ENCODE results near the gene NEUROD2.

Gene NEUROD2

DNA sequence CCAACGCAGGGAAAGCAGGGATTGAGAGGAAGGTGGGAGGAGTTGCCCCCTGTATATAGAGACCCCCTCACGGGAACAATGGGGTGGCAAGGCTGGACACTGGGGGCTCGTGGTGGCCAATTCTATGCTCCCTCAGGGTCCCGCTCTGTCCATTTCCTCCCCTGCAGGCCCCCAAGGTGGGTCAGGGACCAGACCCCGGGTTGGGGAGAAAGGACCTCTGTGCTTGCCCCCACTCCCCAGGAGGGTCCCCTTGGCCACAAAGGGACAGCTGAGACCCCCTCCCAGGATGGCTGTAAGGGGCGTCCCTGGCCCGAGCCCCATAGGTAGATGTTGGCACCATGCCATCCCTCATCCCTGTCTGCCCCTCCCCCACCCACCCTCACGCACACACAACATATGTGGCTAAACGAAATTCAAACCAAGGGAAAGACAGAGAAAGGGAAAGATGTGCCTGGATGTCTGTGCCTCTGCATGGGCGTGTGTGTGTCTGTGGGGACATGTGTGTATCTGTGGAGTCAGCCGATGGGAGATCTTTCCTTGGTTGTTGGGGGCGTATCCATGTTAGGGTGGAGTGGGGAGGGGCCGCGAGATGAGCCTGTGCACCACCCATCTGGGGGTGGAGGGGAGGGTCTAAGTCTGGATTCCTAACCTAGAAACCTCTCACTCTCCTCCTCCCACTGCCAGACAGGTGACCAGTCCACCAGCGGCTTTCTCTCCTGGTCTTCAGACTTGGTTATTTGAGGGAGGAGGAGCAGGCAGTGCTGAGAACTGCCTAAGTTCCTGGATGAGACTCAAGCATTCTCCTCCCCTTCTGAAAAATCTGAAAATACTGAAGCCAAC is 642 bp upstream of the NEUROD2 start (continued):
- TF ChIP-seq, protein P1, sequence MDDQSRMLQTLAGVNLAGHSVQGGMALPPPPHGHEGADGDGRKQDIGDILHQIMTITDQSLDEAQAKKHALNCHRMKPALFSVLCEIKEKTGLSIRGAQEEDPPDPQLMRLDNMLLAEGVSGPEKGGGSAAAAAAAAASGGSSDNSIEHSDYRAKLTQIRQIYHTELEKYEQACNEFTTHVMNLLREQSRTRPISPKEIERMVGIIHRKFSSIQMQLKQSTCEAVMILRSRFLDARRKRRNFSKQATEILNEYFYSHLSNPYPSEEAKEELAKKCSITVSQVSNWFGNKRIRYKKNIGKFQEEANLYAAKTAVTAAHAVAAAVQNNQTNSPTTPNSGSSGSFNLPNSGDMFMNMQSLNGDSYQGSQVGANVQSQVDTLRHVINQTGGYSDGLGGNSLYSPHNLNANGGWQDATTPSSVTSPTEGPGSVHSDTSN (CRISPR knock-in tag; IDR thresholded peaks at IDR 0.05), result no peak
- TF ChIP-seq ZNF768 (tag by site-specific recombination; IDR thresholded peaks at IDR 0.05) (no peak), ZNF24 (tag by site-specific recombination; IDR thresholded peaks at IDR 0.05) (no peak), ZNF585B (tag by site-specific recombination; IDR thresholded peaks at IDR 0.05) (no peak), ZNF366 (tag by site-specific recombination; conservative IDR thresholded peaks at IDR 0.05) (no peak), HOXC10 (CRISPR knock-in tag; IDR thresholded peaks at IDR 0.05) (no peak), ZNF558 (tag by site-specific recombination; IDR thresholded peaks at IDR 0.05) (no peak), EGR2 (tag by site-specific recombination; IDR thresholded peaks at IDR 0.05; ENCODE audit: low read depth) (peak; percentile 86), YY2 (tag by site-specific recombination; IDR thresholded peaks at IDR 0.05) (no peak), ZNF621 (tag by site-specific recombination; IDR thresholded peaks at IDR 0.05) (no peak), SP7 (tag by site-specific recombination; IDR thresholded peaks at IDR 0.05) (no peak), TCF7L2 (IDR thresholded peaks at IDR 0.05; ENCODE audit: borderline replicate concordance, low read depth, low read length) (no peak), ZNF600 (tag by site-specific recombination; IDR thresholded peaks at IDR 0.05) (no peak), HOXA7 (CRISPR knock-in tag; IDR thresholded peaks at IDR 0.05; ENCODE audit: borderline replicate concordance) (no peak), ZEB2 (tag by site-specific recombination; IDR thresholded peaks at IDR 0.05) (no peak), ZNF433 (tag by site-specific recombination; IDR thresholded peaks at IDR 0.05; ENCODE audit: low read depth) (no peak), OVOL3 (tag by site-specific recombination; IDR thresholded peaks at IDR 0.05) (no peak), ZNF701 (tag by site-specific recombination; IDR thresholded peaks at IDR 0.05) (no peak), BCL11A (tag by site-specific recombination; IDR thresholded peaks at IDR 0.05; ENCODE audit: low read depth) (no peak), ZNF530 (tag by site-specific recombination; IDR thresholded peaks at IDR 0.05; ENCODE audit: low read depth) (no peak), ZNF354C (tag by site-specific recombination; IDR thresholded peaks at IDR 0.05; ENCODE audit: borderline replicate concordance, low read depth) (no peak), ZNF121 (tag by site-specific recombination; IDR thresholded peaks at IDR 0.05) (no peak), ZNF416 (tag by site-specific recombination; IDR thresholded peaks at IDR 0.05) (no peak)
- TF ChIP-seq, protein P2, sequence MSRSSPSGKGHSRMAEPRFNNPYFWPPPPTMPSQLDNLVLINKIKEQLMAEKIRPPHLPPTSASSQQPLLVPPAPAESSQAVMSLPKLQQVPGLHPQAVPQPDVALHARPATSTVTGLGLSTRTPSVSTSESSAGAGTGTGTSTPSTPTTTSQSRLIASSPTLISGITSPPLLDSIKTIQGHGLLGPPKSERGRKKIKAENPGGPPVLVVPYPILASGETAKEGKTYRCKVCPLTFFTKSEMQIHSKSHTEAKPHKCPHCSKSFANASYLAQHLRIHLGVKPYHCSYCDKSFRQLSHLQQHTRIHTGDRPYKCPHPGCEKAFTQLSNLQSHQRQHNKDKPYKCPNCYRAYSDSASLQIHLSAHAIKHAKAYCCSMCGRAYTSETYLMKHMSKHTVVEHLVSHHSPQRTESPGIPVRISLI (tag by site-specific recombination; IDR thresholded peaks at IDR 0.05), result no peak
- TF ChIP-seq, protein P3, sequence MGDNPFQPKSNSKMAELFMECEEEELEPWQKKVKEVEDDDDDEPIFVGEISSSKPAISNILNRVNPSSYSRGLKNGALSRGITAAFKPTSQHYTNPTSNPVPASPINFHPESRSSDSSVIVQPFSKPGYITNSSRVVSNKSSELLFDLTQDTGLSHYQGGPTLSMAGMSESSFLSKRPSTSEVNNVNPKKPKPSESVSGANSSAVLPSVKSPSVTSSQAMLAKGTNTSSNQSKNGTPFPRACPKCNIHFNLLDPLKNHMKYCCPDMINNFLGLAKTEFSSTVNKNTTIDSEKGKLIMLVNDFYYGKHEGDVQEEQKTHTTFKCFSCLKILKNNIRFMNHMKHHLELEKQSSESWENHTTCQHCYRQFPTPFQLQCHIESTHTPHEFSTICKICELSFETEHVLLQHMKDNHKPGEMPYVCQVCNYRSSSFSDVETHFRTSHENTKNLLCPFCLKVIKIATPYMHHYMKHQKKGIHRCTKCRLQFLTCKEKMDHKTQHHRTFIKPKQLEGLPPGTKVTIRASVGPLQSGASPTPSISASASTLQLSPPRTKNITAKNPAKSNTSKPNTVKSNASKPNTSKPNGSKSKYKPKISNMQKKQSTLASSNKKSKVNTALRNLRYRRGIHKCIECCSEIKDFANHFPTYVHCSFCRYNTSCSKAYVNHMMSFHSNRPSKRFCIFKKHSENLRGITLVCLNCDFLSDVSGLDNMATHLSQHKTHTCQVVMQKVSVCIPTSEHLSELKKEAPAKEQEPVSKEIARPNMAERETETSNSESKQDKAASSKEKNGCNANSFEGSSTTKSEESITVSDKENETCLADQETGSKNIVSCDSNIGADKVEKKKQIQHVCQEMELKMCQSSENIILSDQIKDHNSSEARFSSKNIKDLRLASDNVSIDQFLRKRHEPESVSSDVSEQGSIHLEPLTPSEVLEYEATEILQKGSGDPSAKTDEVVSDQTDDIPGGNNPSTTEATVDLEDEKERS (tag by site-specific recombination; IDR thresholded peaks at IDR 0.05), result no peak
- TF ChIP-seq, protein P4, sequence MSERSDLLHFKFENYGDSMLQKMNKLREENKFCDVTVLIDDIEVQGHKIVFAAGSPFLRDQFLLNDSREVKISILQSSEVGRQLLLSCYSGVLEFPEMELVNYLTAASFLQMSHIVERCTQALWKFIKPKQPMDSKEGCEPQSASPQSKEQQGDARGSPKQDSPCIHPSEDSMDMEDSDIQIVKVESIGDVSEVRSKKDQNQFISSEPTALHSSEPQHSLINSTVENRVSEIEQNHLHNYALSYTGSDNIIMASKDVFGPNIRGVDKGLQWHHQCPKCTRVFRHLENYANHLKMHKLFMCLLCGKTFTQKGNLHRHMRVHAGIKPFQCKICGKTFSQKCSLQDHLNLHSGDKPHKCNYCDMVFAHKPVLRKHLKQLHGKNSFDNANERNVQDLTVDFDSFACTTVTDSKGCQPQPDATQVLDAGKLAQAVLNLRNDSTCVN (tag by site-specific recombination; optimal IDR thresholded peaks at IDR 0.05), result no peak
- TF ChIP-seq, protein P5, sequence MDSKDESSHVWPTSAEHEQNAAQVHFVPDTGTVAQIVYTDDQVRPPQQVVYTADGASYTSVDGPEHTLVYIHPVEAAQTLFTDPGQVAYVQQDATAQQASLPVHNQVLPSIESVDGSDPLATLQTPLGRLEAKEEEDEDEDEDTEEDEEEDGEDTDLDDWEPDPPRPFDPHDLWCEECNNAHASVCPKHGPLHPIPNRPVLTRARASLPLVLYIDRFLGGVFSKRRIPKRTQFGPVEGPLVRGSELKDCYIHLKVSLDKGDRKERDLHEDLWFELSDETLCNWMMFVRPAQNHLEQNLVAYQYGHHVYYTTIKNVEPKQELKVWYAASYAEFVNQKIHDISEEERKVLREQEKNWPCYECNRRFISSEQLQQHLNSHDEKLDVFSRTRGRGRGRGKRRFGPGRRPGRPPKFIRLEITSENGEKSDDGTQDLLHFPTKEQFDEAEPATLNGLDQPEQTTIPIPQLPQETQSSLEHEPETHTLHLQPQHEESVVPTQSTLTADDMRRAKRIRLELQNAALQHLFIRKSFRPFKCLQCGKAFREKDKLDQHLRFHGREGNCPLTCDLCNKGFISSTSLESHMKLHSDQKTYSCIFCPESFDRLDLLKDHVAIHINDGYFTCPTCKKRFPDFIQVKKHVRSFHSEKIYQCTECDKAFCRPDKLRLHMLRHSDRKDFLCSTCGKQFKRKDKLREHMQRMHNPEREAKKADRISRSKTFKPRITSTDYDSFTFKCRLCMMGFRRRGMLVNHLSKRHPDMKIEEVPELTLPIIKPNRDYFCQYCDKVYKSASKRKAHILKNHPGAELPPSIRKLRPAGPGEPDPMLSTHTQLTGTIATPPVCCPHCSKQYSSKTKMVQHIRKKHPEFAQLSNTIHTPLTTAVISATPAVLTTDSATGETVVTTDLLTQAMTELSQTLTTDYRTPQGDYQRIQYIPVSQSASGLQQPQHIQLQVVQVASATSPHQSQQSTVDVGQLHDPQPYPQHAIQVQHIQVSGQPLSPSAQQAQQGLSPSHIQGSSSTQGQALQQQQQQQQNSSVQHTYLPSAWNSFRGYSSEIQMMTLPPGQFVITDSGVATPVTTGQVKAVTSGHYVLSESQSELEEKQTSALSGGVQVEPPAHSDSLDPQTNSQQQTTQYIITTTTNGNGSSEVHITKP (tag by site-specific recombination; IDR thresholded peaks at IDR 0.05), result 0 out of 2 replicates have a peak, but pooled peaks have one; percentile 8

Data from HEK293 (cell line).